IPS DF 6.9 (cell line): ENCODE results near the gene SLC1A2.

Source experiments
- DNase-seq: peaks from one replicate; pipeline ENCODE4 v3.0.0-alpha.2; 2013; ENCODE audit warnings: low read depth, low spot score
- H3K27ac ChIP-seq: one replicate; pipeline ENCODE4 v1.5.1; 2013; ENCODE audit warnings: low read length, control low read depth
- H3K27me3 ChIP-seq: 2 replicates; pipeline ENCODE4 v1.6.1; 2013; ENCODE audit warnings: mild to moderate bottlenecking, low read length; ENCODE audit not compliant: control insufficient read depth, insufficient read depth
- H3K36me3 ChIP-seq: 2 replicates; pipeline ENCODE4 v1.6.1; 2013; ENCODE audit warnings: low read length; ENCODE audit not compliant: control insufficient read depth, insufficient read depth
- H3K4me1 ChIP-seq: 2 replicates; pipeline ENCODE4 v1.6.1; 2013; ENCODE audit warnings: low read length; ENCODE audit not compliant: control insufficient read depth, insufficient read depth
- H3K4me3 ChIP-seq: 2 replicates; pipeline ENCODE4 v1.5.1; 2013; ENCODE audit warnings: mild to moderate bottlenecking, low read length
- H3K9me3 ChIP-seq: 2 replicates; pipeline ENCODE4 v1.6.1; 2013; ENCODE audit warnings: low read length, inconsistent platforms; ENCODE audit not compliant: control insufficient read depth, insufficient read depth
- WGBS: extraction: QIAGEN DNeasy Blood & Tissue Kit; methylation state at CpG from one replicate; pipeline ENCODE4 v1.1.7; 2013; ENCODE audit warnings: mixed read lengths, missing lambda C conversion rate; ENCODE audit not compliant: insufficient read length, insufficient coverage; 5-methylcytosine and 5-hydroxymethylcytosine counted together

Gene SLC1A2

DNA sequence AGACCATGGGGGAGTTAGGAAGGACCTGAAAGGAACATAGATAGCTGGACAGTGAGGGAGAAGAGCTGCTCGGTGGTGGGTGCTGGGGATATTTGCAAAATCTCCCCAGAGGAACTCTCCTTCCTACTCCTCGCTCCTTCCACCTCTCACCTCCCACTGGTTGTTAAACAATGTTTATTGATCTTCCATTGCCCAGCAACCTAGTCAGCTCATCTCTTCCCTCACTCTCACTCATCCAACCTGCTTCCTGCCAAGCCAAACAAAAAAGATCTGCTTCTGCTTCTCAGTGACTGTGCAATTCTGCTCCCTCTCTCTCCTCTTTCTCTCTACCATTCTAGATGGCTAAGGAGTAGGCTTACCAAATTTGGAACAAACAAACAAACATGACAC, 115.0 kb downstream of the SLC1A2 start:
- Histone ChIP-seq H3K4me3 (no peak overlapping the region), H3K9me3 (no peaks in the 10 kb centered on the region), H3K27me3 (no peaks in the 10 kb centered on the region), H3K4me1 (no peaks in the 10 kb centered on the region), H3K36me3 (no peaks in the 10 kb centered on the region), H3K27ac (no peak overlapping the region)
- WGBS, result no CpG with 5 or more reads among the region's 2 CpGs
- no peak for DNase-seq

DNA sequence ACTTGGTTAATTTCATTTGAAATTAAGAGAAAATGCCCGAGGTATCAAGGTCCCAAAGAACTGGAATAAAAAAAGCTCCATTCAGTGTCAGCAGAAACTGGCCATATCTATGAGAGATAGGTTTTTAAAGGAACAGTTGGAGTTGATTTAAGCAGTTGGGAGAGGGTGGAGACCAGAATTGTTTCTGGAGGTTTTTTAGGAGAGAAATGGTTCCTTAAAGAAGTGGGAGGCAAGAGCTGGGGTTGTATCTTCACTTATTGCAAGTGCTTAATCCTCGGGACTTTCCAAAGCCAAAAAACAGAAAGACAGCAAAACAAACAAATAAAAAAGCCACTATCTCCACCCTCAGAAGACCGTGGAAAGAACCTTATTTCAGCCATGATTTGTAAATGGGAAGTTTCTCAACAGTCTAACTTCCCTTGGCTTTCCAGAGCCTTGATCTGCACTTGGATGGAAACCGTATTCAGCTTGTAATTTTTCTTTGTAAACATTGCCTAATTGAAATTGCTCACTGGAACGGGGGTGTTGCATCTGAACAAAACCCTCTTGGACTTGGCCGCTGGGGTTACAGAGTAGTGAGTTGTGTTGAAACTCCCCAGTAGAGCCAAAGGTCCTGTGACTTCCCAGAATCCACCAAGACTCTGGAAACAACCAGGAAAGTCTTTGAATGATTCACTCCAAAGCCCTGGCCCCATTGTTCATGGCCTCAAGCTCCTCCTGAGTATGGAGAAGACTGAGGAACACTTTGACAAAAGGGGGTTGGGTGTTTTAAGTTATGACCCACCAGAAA, 115.6 kb downstream of the SLC1A2 start:
- WGBS, result no CpG with 5 or more reads among the region's 6 CpGs
- no peak overlapping the region for H3K27ac ChIP-seq
- DNase-seq, result no peak
- no peaks in the 10 kb centered on the region for H3K27me3 ChIP-seq
- no peak overlapping the region for H3K4me3 ChIP-seq
- no peaks in the 10 kb centered on the region for H3K36me3 ChIP-seq
- H3K9me3 ChIP-seq, result no peaks in the 10 kb centered on the region
- H3K4me1 ChIP-seq, result no peaks in the 10 kb centered on the region

DNA sequence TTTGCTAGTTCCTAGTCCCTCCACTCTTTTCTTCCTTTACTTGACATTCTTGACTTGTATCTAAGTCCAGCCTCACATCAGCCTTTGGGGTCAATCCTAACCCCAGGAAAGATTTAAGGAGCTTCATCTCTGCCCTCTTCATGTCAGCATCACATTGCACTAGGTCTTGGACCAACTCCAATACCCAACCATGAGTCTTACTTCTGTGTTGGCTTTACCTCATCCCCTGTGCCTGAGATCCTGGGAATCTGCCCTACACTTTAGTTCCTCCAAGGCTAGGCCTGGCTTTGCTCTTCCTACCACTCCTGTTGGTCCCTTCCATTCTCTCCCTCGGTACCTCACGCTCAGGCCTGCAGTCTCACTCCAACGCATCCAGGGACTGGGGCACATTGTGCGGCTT, 117.0 kb downstream of the SLC1A2 start:
- H3K9me3 ChIP-seq, result no peaks in the 10 kb centered on the region
- no peaks in the 10 kb centered on the region for H3K36me3 ChIP-seq
- DNase-seq, result no peak
- H3K27ac ChIP-seq, result no peak overlapping the region
- H3K27me3 ChIP-seq, result no peaks in the 10 kb centered on the region
- no peak overlapping the region for H3K4me3 ChIP-seq
- no peaks in the 10 kb centered on the region for H3K4me1 ChIP-seq
- no CpG with 5 or more reads among the region's 4 CpGs for WGBS

DNA sequence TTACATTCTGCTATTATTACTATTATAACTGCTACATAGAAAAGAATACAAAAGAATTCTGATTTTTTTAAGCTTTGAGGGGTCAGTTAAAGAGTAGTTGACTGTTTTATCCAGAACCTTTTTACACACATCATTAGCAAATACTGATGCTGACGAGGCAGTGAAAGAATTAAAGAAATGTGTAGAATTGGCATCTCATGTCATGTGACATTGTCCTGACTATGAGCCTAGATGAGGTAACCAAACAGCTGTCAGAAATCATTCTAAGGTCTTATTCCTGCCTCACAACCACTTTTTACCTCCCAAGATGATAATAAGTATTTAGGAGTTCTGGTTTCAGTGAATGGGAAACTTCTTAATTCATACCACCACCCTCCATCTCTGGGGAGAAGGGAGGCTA, 121.0 kb downstream of the SLC1A2 start:
- Histone ChIP-seq H3K9me3 (no peaks in the 10 kb centered on the region), H3K4me3 (no peak overlapping the region), H3K27ac (no peak overlapping the region), H3K27me3 (no peaks in the 10 kb centered on the region), H3K4me1 (no peaks in the 10 kb centered on the region; the same call in 1 of the 2 replicates), H3K36me3 (no peaks in the 10 kb centered on the region)
- no peak for DNase-seq
- WGBS, result no CpG with 5 or more reads among the region's 1 CpG

DNA sequence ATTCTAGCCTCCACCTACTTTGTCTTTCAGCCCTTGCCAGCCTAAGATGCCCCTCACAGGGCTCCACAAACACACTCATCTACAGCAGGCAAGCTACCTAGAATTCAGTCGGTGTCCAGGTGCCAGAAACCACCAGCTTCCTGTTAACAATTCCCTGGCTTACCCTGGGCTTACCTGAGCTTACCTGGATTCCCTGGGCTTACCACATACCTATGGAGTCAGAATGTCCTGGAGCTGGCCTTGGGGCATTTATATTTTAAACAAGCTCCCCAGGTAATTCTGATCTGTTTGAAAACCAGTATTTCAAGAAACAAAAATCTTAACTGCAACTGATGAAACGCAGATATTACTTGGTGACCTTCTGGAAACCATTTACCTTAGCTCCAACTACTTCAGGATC, 123.6 kb downstream of the SLC1A2 start:
- no peak overlapping the region for H3K27ac ChIP-seq

DNA sequence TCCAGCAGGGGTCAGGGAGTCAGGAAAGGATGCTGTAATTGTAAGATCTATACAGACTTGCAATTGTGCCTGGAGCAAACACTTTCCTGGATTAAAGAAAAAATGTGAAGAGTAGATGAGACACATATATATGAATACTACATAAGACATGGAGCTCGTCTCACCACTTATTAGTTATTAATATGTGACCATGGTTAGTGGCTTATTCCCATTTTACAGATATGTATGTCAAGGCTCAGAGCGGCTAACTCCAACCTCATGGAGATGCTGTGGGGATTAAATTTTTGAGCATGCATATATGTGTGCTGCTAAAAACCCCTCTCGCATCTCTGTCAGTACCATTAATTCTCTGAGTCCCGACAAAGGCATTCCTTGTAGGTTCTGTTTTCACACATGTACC, 125.7 kb downstream of the SLC1A2 start:
- H3K27me3 ChIP-seq, result no peaks in the 10 kb centered on the region
- H3K27ac ChIP-seq, result no peak overlapping the region
- H3K9me3 ChIP-seq, result no peaks in the 10 kb centered on the region
- H3K36me3 ChIP-seq, result no peaks in the 10 kb centered on the region
- H3K4me1 ChIP-seq, result no peaks in the 10 kb centered on the region; the same call in 1 of the 2 replicates
- no peak for DNase-seq
- WGBS, result no CpG with 5 or more reads among the region's 4 CpGs
- no peak overlapping the region for H3K4me3 ChIP-seq

More for the DNA sequence above, 123.6 kb downstream of the SLC1A2 start:
- no peak for DNase-seq
- no peaks in the 10 kb centered on the region; the same call in 1 of the 2 replicates for H3K4me1 ChIP-seq
- no peaks in the 10 kb centered on the region for H3K9me3 ChIP-seq
- no peaks in the 10 kb centered on the region for H3K27me3 ChIP-seq
- no peaks in the 10 kb centered on the region for H3K36me3 ChIP-seq
- H3K4me3 ChIP-seq, result no peak overlapping the region
- WGBS, result no CpG with 5 or more reads among the region's 2 CpGs

DNA sequence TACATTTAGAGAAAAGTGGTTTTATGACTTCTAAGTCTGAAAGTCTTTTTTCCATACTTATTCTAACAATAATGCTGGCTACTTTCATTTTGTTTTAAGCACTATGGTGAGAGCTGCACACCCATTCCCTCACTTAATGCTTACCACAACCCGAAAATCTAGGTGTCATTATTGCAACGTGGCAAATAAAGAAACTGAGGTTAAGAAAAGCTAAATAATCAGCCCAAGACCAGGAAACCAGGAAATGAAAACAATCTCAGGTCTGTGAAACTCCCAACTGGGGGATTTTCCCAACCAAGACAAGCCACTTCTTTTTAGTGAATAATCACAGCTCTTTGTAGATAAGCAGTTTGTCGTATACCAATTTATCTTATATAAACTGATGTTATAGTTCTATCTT, 126.3 kb downstream of the SLC1A2 start:
- H3K4me1 ChIP-seq, result no peaks in the 10 kb centered on the region; the same call in 1 of the 2 replicates
- no peaks in the 10 kb centered on the region for H3K27me3 ChIP-seq
- H3K4me3 ChIP-seq, result no peak overlapping the region
- no peaks in the 10 kb centered on the region for H3K36me3 ChIP-seq
- no CpG with 5 or more reads among the region's 3 CpGs for WGBS
- H3K27ac ChIP-seq, result no peak overlapping the region
- DNase-seq, result no peak
- H3K9me3 ChIP-seq, result no peaks in the 10 kb centered on the region

DNA sequence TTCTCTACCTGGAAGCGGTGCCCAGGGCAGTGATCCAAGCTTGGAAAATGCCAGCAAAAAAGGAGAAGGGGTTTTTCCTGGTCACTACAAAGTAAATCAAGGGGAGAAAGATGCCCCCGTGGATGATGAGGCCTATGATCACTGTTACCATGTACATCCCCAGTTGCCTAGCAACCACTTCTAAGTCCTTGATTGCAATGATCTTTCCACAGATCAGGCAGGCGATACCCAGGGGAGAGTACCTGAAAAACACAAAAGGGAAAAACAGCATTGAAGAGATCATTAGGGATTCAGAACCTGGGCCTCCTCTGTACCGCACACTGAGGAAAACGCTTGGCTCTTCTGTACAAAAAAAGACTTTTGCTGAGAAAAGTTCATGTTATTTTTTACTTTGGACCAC, 127.1 kb downstream of the SLC1A2 start:
- no peak for DNase-seq

DNA sequence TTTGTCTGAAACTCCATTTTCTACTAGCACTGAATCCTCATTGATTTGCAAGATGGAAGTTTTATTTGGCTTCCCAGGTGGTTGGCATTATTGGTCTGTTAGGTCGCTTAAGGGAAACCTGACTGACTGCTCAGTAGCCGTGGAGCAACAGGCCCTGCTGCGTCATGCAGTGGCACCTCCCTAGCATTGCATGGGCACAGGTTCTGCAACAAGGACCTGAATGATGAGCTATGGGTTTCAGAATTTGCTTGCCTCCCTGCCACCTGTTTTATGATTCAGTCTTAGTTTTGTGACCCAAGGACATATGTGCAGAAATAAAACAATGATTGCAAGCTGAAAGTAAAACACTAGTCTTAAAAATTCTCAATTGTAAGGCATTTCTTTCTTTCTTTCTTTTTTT, 128.5 kb downstream of the SLC1A2 start:
- Histone ChIP-seq H3K4me3 (no peak overlapping the region), H3K9me3 (no peaks in the 10 kb centered on the region), H3K4me1 (no peaks in the 10 kb centered on the region; the same call in 1 of the 2 replicates), H3K27ac (no peak overlapping the region), H3K27me3 (no peaks in the 10 kb centered on the region), H3K36me3 (no peaks in the 10 kb centered on the region)
- WGBS, result no CpG with 5 or more reads among the region's 3 CpGs
- no peak for DNase-seq

More for the DNA sequence above, 127.1 kb downstream of the SLC1A2 start:
- H3K36me3 ChIP-seq, result no peaks in the 10 kb centered on the region
- WGBS, result no CpG with 5 or more reads among the region's 5 CpGs
- H3K9me3 ChIP-seq, result no peaks in the 10 kb centered on the region
- H3K4me3 ChIP-seq, result no peak overlapping the region
- no peak overlapping the region for H3K27ac ChIP-seq
- no peaks in the 10 kb centered on the region for H3K27me3 ChIP-seq
- H3K4me1 ChIP-seq, result no peaks in the 10 kb centered on the region; the same call in 1 of the 2 replicates

DNA sequence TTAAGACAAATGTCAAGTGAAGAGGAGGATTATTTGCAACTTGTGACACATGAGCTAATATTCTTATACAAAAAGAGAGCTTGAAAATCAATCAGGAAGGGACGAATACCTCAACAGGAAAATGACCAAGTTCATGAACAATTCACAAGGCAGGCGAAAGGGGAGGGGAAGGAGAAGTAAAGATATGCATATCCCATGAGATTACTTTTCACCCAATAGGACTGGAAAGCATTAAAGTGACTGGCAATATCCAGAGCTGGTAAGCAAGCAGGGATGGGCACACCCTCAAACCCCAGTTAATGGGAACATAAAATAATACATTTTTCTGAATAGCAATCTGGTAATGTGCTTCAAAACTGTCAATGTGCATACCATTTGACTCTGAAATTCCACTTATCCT, 129.5 kb downstream of the SLC1A2 start:
- no peak overlapping the region for H3K27ac ChIP-seq
- WGBS, result no CpG with 5 or more reads among the region's 2 CpGs
- no peak for DNase-seq
- no peaks in the 10 kb centered on the region for H3K36me3 ChIP-seq
- H3K9me3 ChIP-seq, result no peaks in the 10 kb centered on the region
- no peak overlapping the region for H3K4me3 ChIP-seq
- no peaks in the 10 kb centered on the region for H3K27me3 ChIP-seq
- H3K4me1 ChIP-seq, result no peaks in the 10 kb centered on the region
